Fibroblast of peridontal ligament (primary cell): ENCODE results near the gene RBP3.

ENCODE experiments used
- DNase-seq: peaks from one replicate; pipeline ENCODE4 v3.0.0-alpha.2; 2010; ENCODE audit errors: extremely low read depth

Gene RBP3

GRCh38 chr10:47357911-47358310 is 9.7 kb downstream of the RBP3 start:
- no peak for DNase-seq

GRCh38 chr10:47358457-47358856 is 10.3 kb downstream of the RBP3 start:
- DNase-seq: no peak

- no peak for DNase-seq
Measured at GRCh38 chr10:47359101-47359500, 10.9 kb downstream of the RBP3 start.

- DNase-seq: no peak
Measured at GRCh38 chr10:47359626-47360418, 11.7 kb downstream of the RBP3 start.

- DNase-seq: no peak
Measured at GRCh38 chr10:47360419-47361040, 12.4 kb downstream of the RBP3 start.

- peak; percentile 19 for DNase-seq
Measured at GRCh38 chr10:47361293-47361692, 13.1 kb downstream of the RBP3 start.

- DNase-seq: no peak
Measured at GRCh38 chr10:47362199-47362598, 14.0 kb downstream of the RBP3 start.

- no peak for DNase-seq
Measured at GRCh38 chr10:47363781-47364180, 15.6 kb downstream of the RBP3 start.

GRCh38 chr10:47364366-47364765 is 16.2 kb downstream of the RBP3 start:
- DNase-seq: no peak

- DNase-seq: no peak
Measured at GRCh38 chr10:47364911-47365310, 16.7 kb downstream of the RBP3 start.

- no peak for DNase-seq
Measured at GRCh38 chr10:47365431-47366180, 17.4 kb downstream of the RBP3 start.

- no peak for DNase-seq
Measured at GRCh38 chr10:47366181-47366631, 18.0 kb downstream of the RBP3 start.

GRCh38 chr10:47366731-47367460 is 18.7 kb downstream of the RBP3 start:
- DNase-seq: no peak

- no peak for DNase-seq
Measured at GRCh38 chr10:47367646-47368045, 19.5 kb downstream of the RBP3 start.

- no peak for DNase-seq
Measured at GRCh38 chr10:47368431-47369180, 20.4 kb downstream of the RBP3 start.

- DNase-seq: no peak
Measured at GRCh38 chr10:47369251-47369894, 21.2 kb downstream of the RBP3 start.

GRCh38 chr10:47370015-47370767 is 22.0 kb downstream of the RBP3 start:
- no peak for DNase-seq

GRCh38 chr10:47370878-47371277 is 22.7 kb downstream of the RBP3 start:
- no peak for DNase-seq

GRCh38 chr10:47371629-47372485 is 23.7 kb downstream of the RBP3 start:
- DNase-seq: no peak
